Measurements from ENCODE around the gene TPCN2.

The TPCN2 gene

DNA sequence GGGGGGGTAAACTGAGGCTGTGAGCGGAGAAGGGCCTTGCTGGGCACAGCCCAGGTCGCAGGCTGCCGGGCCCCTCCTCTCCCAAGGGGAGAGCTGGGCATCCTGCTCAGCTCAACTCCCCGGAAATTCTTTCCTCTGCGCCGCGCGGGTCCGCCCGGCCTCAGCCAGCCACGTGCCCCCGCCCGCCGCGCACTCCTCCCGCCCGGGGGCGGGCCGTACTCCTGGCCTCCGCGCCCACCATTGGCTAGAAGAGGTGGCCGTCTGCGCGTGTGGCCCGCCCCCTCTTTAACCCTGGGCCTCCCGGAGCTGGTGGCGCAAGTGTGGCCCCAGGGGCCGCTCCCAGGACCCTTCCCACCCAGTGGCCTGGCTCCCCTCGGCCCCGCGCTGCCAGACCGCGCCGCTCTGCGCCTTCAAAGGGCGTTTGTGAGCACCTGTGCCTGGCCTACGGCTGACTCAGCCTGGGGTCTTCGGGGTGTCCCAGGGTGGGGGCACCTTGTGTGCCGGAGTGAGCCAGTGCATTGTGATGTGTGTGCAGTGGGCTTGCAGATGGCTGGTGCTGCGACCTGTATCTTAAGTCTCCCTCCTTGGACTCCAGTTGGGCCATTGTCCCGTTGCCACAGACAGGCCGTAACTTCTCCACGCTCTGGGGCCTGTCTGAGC, 37.6 kb upstream of the TPCN2 start:
- DNase-seq = no peak

DNA sequence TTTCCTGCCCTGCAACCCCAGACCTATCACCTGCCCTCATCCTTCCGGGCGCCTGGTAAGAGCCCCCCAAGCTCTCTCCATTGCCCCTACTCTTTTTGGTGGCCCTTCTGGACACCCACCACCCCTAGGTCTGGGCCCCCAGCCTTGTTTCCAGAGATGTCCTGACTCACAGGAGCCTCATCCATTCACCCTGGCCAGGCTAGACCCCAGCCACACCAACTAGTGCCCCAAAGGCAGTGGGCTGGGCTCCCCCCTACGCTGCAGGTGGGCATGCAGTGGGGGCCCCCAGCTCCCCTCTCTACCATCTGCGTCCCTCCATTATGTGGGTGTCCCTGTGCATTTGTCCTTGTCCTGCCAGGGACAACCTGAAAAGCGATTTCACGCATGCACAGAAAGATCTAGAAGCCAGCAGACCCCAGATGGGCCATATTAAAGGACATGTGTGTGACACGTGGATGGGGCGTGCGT, 37.1 kb upstream of the TPCN2 start:
- DNase-seq = no peak

DNA sequence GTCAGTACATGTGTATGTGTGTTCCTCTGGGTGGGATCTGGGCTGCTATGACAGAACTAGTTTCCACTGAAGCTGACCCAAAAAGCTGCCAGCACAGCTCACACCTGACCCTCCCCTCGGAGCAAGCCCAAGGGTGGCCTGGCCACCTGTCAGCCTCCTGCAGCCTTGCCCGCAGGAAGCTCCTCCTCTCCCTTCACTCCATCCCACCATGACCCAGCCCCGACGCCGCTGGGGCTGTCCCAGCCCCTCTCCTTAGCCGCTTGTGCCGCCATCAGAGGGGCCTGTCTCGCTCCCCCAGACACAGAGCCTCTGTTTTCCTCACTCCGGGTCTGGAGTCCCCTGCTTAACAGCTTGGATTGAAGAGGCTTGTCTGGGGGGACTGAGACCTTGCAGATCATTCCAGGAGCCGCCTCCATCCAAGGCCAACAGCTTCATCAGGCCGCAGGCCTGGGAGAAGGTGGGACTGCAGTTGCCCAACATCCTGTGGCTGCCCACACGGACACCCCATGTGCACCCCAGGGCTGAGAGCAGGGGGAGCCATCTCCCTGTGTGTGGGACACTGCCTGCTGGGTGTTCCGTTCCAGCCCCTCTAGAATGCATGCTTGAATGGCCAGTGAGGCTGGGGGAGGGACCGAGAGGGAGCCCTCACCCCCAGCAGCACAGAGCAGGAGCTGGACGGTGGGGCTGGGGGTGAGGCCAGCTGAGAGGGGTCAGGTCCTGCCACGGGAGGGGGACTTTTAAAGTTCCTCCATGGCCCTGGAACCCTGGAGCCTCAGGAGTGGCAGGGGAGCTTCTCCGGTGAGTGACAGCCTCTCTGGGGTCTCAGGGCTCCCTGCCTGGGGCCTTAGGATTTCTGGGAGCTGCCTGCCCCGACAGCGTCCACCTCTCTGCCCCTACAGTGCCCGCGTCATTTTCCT, 36.4 kb upstream of the TPCN2 start:
- no peak for DNase-seq

DNA sequence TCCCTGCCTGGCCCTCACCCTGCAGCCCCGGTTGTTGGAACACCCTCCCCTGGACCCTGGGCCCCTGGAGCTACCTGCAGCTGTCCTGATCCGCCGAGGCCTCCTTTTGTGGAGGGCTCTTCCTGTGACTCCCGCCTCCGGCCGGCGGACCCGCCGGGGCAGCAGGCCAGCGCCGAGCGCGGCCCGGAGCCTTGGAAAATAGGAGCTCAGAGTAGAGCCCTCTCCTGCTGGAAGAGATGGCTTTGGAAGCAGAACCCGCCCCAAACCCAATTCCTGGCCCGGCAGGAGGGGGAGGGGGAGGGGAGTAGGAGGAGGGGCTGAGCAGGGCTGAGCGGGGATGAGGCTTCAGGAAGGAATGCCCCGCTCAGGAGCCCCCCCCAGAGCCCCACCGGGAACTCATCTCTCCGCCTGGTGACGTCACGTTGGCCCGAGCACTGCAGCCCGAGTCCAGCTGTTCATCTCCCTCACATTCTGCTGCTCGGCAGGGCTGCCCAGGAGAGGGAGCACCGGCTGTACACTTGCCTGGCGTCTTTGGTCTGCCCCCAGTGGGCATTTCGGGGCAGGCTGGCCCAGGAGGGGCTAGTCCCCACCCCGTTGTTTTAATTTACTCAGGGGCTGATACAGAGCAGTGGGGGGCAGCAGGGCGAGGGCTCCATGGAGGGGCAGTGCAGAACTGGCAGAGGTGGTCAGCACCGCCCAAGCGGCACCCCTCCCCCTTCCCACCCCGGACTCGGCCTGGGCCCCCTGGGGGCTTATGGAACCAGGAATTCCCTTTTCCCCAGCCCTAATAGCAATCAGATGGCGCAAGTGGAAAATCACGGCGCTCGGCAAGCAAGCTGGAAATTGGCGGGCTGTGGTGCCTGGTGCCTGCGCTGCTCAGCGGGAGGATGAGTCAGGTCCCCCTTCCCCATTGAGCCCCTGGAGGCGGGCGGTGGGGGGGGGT, 35.5 kb upstream of the TPCN2 start, which contains the start of gene MRGPRF:
Gene MRGPRF (minus strand): TSS at position 238 of the 943 bp plus-strand sequence. CDS start 3,345 bp downstream, outside the sequence.
- DNase-seq = no peak

DNA sequence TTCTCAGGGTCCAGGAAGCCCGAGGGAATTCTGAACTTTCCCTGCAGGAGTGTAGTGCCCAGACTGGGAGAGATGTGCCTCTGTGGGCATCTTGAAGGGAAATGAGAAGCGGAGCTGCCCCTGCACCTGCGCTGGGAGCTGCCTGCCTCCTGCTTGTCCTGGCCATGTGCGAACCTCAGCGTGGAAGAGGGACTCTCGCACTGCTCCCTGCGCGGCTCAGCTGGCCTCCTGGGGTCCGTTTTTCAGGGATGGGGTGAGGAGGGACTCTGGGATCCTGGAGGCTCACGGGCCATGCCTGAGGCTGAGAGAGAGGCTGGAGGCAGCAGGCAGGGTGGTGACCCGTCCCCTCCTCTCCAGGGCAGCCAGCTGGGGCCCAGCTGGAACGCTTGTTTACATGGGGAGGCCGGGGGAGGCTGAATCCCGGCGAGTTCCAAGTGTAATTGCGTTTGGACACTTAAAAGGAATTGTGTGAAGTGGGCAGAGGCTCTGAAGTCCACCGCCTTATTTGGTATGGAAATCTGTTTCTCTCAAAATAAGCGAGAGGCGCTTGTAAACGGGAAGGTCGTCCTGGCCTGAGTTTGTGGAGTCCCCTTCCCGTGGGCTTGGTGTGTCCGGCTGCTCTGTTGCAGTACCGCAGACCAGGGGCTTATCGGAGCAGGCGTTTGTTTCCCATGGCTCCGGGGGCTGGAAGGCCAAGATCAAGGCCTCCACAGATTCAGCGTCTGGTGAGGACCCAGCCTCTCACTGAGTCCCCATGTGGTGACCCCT, 34.5 kb upstream of the TPCN2 start:
- DNase-seq = no peak

DNA sequence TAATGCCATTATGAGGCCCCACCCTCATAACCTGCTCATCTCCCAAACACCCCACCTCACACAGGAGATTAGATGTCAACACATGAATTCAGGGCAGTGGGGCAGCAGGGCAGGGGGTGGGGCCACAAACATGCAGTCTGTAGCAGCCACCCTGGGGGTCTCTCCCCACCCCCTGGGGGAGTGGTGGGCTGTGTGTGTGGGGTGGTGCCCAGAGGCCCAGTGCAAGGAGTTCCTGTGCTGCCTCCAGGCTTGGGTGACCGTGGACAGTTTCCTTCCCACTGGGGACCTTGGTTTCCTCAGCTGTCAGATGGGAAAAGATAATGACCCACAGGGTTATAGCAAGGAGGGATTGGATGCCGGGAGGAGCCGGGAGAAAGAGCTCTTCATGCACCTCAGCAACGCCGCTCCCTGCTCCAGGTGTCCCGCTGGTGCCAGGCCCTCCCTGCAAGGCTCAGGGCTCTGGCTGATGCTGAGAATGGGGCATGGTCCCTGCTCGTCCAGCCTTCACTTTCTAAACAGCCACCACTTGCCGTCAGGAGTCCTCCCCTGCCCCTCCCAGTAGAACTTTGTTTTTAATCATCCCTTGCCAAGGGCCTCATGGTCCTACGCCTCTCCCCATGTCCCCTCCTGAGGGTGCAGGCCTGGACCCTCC, 33.7 kb upstream of the TPCN2 start:
- no peak for DNase-seq

DNA sequence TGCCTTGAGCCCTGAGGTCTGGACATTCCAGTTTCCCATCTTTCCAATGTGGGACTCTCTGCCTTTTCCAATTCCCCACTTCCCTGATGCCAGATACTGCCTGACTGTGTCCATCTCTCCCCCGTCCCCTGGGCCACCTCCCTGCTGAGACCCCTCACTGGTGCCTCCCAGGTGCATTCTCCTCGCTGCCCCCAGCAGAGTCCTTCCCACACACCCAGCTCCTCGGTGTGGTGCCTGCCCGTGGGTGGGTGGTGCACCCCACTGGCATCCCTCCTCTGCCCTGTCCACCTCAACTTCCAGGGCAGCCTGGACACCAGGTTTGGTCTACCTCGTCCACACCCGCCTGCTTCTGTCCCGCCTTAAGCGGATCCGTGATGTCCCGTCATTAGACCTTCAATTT, 30.8 kb upstream of the TPCN2 start:
- DNase-seq = no peak

DNA sequence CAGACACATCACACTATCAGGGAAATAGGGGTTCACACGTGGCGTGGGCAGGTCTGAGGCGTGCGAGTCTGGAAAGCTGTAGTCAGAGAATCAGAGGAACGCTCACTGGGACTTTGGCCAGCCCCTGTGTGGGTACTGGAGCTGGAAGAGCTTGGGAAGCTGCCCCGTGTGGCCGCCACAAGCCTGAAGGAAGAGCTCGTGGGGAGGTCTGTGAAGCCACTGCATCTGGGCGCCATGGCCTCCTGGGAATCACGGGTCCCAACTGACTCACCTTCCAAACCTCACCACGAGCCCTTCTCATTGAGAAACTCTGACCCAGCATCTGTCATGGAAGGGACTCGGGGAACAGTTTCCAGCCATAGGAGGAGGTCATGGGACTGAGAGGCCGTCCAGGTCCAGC, 29.8 kb upstream of the TPCN2 start:
- DNase-seq = no peak

DNA sequence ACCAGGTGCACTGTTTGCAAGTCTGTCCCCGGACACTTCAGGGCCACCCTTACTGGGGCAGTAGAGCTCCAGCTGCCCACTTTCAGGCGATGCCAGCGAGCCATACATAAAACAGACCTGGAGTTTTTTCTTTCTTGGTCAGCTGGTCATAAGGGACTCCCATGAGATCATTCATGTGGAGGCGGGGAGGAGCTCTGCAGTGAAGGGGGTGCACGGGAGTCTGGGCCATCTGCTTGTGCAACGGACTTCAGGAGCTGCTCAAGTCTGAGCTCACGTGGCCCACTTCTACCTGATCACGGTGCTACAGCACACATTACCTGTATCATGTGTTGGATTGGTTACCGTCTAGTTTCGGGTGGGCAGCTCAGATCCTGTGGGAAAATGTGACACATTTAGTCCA, 26.5 kb upstream of the TPCN2 start:
- no peak for DNase-seq

DNA sequence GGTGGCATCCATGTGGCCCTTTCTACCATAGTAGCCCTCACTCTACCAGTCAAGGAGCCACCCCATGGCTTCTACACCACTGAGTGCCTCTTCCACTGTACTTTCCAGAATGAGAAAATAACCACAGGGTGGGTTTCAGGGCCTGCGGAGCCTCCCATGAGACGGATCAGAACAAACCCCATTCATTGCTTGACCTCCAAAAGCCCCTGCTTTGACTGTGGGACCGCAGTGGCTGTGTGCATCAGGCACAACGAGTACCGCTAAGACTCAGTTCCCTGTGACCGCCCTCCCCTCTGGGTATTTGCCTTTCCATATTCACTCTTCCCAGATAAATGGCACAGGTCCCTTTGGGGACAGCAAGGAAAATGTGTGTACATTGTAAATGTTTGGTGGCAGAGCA, 24.2 kb upstream of the TPCN2 start:
- DNase-seq = no peak

DNA sequence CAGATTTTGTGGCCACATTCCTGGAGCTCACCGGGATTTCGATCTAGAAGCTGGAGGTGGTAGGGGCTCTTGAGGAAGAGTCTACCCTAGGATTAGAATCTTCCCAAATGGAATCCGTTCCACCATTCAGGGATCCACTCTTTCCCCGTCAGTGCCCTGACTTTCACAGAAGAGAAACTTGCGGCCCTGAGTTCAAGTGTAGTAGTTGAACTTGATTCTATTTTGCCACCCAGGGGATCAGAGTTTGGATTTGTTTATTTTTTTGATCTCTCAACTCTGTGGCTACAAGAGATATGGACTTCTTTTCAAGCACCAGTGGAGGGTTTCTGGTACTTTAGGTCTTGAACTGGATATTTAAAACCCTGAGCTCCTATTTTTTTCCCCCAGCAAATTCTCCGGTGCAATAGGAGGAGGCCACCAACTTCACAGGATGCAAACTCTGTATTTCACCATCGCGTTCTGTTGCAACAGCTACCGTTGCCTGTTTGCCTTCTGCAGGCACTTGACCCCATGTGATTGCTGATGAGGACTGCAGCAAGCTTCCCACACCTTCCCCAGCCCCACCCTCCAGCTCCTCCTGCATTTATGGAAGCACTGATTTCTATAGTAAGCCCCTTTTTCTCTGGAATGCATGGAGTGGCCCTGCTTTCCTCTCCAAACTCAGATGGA, 20.9 kb upstream of the TPCN2 start:
- DNase-seq = no peak

DNA sequence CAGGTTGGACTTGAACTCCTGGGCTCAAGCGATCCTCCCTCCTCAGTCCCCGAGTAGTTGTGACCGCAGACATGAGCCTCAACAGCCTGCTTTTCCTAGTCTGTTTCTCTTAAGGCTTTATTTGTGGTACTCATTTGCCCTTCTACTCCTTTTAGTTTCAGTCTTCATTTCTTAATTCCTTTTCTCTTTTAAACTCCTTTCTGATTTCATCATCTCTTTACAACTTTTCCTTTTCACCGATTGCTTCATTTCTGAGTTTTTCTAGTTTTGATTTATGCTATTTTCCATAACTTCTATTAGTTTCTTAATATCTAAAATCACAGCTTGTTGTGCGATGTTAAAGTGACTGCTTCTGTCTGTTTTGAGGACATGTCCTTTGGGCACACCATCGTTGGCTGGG, 18.4 kb upstream of the TPCN2 start:
- DNase-seq = no peak

DNA sequence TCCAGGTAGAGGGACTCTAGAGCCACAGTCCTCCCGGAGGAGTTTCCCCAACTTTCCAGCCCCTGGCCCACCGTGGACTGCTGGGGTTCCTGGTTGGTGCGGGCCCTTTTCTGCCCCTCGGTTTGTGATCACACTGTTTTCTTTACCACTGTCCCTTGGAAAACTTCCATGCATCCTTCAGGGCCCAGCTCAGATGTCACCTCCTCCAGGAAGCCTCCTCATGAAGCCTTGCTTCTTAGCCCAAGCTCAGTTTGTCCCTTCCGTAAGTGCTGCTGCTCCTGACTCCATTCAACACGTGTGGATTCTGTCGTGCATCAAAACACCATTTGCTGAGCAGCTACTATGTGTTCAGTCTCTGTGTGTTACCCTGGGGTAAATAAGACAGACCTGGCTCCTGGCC, 15.9 kb upstream of the TPCN2 start:
- no peak for DNase-seq

DNA sequence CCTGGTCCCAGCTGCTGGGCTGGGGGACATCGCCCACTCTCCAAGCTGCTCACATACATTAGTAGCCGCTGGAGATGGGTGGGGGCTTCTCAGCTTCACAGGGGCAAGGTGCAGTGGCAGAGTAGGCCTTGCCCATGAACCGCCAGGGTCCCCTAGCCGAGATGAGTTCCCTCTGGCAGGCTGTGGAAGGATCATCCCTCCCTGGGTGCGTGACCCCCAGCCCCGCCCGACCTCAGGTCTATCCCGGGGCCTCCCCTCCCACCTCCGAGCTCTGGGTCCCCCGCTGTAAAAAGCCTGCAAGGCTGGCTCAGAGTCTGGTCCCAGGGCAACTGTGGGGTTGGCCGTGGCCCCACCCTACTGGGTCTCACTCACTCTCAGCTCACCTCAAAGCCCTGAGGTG, 15.3 kb upstream of the TPCN2 start:
- DNase-seq = no peak

DNA sequence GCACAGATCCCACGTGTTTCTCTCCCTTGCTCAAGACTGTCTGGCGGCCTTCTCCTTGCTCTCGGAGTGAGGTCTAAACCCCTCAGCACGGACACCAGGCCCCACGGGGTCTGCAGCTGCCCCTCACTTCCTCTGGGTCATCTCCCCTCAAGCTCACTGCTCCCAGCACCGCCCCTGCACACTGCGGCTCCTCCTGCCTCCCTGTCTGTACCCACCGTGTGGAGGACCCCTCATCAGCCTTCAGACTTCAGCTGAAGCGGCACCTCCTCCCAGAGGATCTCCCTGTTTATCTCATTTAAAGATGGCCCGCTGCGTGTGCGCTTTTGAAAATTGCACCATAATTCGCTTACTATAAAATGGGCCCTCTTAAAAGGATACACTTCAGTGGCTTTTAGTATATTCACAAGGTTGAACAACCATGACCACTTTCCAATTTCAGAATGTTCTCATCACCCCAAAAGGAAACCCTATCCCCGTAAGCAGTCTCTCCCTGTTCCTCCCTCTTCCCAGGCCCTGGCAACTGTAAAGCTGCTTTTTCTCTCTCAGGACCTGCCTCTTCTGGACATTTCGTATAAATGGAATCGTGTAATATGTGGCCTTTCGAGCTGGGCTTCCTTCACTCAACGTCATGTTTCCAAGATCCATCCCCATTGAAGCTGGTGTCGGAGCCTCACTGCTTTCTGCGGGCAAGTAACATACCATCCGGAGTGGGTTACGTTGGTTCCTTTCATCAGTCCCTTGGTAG, 14.4 kb upstream of the TPCN2 start:
- DNase-seq = no peak

DNA sequence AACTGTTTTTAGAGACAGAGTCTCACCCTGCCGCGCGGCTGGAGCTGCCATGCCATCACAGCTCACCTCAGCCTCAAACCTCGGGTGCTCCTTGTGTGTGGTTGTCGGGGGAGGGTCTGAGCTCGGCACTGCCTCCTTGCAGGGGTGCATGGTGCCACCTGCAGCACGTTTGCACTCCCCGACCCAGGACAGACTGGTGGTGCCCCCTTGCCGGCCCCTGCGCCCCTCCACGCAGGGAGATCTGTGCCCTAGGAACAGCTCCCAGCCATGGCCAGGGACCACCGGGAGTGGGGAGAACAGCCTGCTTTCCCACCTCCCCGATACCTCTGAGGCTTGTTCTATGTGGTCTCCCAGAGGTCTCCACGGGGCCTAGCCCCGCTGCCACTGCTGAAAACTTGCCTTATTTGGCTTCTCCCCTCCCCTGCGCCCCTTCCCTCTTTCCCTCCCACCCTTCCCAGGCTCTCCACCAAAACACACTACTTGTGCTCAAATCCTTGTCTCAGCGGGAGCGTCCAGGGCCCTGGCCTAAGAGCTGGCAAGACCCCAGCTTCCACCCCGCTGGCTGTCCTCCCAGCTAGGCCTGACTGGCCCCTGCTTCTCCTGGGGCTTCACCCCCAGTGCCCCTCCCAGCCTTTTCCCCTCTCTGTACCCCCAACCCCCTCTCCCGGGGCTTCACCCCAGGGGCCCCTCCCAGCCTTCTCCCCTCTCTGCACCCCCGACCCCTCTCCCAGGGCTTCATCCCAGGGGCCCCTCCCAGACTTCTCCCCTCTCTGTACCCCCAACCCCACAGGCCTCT, 13.4 kb upstream of the TPCN2 start:
- no peak for DNase-seq

DNA sequence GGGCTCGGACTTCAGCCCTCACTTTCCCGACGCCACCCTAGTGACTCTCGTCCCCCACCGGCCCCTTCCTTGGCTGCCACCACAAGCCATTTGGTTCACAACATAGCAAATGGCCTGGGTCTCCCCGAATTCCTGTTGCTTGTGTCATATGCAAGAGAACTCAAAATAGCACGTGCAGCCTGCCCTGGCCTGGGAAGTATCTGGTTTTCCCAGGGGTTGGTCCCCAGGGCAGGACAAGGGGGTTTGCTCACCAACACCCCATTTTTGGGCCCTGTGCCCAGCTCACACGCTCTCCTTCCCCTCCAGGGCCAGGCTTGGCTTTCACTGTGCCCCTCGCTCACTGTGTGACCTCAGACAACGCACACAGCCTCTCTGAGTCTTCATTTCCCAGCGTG, 12.8 kb upstream of the TPCN2 start:
- DNase-seq = no peak

DNA sequence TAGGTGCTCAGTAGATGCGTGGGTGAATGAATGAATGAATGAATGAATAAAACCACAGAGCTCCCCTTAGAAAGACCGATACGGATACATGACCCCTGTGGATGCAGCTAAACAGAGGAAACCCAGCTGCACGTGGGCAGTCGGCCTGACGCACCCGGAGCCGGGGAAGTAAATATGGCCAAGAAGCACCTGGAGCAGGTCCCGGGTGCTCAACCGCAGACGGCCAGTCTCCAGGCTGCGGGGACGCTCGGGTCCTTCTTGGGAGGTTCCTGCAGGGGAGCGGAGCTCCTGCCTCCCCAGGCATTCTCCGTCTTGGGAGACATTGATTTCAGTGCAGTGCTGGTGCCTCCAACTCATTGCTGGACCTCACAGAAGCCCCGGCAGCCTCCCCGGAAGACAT, 11.7 kb upstream of the TPCN2 start:
- DNase-seq = no peak

DNA sequence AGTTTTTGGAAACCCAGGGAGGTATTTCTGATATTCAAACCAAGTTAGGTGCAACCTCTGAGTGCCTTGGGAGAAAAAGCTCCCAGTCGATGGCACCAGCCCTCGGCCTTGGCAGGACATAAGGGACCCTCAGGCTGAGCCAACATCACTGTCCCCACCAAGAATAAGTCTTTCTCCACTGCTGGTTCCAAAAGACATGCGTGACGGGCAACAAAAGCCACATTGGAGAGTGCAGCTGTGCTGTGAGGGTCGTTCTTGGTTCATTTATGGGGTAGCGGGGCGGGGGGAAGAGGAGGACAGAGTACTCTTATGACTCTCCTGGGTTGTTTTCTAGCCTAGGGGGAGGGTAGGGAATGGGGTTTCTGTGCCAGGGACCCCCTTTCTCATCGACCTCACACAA, 11.2 kb upstream of the TPCN2 start:
- DNase-seq = no peak

DNA sequence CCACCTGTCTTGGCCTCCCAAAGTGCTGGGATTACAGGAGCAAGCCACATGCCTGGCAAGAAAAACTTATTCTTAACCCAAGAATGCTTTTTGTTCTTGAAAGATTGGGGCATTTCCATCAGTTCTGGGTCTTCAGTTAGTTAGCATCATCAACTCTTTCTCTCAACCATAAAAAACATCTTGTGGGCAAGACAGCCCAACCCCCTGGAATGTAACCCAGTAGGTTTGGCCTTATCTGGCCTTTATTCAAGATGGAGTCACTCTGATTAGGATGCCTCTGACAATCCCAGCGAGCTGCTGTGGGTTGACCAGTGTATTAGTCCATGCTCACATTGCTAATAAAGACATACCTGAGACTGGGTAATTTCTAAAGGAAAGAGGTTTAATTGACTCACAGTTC, 9.2 kb upstream of the TPCN2 start:
- DNase-seq = no peak
